Occipital lobe (tissue), 2 donors: Measurements from ENCODE around the gene OLIG3. TPM values are rescaled to one million over a fixed set of nuclear protein-coding genes. Genes with fewer than 3 reads are reported as not detected.

Source experiments
- DNase-seq: peaks from one replicate; lab custom pipeline; 2025; lab: John Stamatoyannopoulos, UW
- total RNA-seq: library from RNA; depleted of rRNA; stranded (reverse); fragments of >200 nt; gene quantifications from one replicate; pipeline ENCODE4 v1.2.3, GENCODE V29; 2014

The OLIG3 gene
- total RNA-seq, 1 donor from 2014 or later, result not detected

DNA sequence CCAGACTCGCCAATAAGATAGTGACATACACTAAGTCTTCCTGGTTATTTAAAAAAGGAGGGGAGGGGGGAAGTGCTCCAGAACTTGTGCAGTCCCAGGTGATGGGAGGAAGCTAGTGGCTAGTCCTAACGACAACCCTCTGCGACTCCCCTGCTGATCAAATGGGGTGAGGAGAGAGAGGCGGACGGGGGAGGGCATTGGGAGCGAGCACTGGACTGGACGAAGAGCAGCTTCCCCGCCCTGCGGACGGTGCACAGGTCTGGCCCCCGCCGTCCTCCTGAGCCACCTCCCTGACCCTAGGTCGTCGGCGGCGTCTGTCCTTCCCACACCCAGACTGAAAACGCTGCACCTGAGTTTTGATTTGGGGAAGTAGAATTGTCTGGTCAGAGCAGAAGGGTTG lies 2.2 kb upstream of the OLIG3 start:
- DNase-seq, result no peak

- DNase-seq, result no peak
Measured at GRCh38 chr6:137495703-137496336, 1.6 kb upstream of the OLIG3 start.

DNA sequence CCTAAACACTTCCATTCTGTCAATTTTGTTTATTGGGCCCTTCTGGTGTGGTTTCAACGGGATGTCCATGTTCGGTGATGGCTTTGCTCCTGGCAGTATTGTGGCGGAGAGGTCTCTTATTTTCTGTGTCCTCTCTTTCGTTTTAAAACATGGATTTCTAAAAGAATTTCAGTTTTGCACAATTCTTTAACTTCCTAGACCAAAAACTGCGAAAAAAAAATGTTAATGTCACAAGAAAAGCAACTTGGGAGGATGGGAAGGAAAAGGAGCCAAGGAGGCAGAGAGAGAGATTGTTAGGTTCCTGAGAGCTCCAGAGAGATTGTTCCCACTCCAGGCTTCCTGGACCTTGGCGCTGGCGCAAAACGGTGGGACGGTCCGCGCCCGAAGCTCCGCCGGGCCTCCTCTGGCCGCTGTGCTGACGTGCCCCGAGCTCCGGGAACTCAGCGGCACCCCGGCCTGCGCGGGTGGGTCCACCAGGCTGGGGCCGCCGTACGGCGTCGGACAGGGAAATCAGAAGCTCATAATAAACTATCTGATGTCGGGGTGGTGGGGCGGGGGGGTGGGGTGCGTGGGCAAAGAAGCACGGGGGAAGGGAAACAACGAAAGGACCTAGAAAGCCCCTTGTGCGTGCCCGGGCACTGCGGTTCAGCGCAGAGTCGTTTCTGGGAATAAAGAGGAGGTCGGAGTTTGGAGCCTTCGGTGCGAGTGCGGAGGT lies 951 bp upstream of the OLIG3 start:
- DNase-seq, result no peak

DNA sequence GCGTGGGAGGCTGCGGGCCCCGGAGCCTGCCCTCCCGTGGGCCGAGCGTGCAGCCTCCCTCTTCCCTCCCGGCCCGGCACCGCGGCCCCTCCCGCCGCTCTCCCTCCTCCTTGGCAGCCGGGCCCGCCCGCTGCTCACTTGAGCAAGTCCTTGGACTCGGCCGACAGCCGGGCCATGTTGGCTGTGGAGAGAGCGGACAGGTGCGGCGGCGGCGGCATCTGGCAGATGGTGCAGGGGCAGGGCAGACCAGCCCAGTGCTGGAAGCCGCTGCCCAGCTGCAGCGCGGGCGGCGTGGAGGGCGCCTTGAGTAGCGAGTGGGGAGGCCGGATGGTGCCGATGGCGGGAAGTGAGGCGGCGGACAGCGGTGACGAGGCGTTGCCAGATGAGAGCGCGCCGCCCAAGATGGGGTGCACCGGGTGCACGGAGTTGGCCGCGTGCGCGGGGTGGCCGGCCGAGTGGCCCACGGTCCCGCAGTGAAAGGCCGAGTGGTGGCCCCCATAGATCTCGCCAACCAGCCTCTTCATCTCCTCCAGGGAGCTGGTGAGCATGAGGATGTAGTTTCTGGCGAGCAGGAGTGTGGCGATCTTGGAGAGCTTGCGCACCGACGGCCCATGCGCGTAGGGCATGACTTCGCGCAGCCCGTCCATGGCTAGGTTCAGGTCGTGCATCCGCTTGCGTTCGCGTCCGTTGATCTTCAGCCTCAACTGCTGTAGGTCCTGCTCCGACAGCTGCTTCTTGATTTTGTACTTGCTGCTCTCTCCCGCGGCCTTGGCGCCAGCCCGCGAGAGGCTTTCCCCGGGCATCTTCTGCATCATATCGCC lies 766 bp downstream of the OLIG3 start:
- no peak for DNase-seq

DNA sequence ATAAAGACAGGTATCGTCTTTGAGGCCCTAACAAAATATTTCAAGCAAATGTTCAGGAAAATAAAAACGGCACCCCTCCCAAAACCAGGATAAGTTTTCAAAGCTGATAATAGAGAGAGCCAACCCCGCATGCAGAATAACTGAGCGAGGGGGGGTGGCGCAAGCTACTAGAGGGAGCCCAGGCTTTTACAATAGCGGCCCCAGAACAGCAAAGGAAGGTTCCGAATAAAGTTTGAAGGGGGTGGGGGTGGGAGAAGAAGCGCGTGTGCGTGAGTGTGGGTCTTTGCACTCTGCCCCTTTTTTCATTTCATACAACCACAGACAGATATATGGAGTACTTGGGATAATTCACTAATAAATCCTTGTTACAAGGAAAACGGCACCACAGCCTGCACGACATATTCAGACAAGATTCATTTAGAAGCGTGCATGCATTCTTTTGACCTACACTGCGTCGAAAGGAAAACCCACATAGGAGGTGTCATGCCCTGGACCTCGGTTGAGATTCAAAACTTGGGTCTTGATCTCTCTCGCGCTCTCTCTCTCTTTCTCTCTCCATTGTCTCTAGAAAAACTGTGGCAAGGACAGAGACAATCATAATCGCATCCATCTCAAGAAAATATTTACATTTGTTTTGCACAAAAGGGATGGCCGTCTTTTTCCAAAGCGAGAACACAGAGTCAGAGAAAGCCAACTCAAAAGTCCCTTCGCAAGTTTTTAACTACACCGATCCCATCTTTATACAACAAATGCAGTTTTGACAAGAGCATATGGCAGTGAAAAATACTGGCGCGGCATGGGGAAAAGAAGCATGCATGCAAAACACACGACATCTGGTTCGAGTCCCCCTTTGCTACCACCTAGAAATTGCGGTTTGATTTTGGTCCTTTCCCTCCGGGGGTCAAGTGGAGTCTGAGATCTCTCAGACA lies 1.6 kb downstream of the OLIG3 start:
- DNase-seq, result no peak

DNA sequence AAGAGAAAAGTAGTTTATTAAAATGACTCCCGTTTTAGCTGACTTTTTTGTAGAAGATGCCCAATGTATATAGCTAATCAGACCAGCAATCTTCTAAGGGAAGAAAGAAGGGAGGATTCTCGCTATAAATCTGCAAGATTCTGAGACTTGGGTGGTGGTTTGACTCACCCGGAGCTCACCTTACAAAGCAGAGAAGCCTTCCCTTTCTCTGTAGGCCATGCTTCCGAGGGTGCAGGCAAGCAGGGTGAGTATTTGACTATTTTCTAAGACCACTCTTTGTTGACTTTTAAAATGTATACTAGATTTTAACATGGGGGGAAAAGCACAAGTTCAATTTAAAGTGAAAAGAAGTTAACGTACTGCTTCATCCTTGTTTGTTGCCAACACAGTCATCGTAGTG lies 2.7 kb downstream of the OLIG3 start:
- DNase-seq, result no peak

GRCh38 chr6:137490961-137491360 lies 3.2 kb downstream of the OLIG3 start:
- DNase-seq, result no peak

DNA sequence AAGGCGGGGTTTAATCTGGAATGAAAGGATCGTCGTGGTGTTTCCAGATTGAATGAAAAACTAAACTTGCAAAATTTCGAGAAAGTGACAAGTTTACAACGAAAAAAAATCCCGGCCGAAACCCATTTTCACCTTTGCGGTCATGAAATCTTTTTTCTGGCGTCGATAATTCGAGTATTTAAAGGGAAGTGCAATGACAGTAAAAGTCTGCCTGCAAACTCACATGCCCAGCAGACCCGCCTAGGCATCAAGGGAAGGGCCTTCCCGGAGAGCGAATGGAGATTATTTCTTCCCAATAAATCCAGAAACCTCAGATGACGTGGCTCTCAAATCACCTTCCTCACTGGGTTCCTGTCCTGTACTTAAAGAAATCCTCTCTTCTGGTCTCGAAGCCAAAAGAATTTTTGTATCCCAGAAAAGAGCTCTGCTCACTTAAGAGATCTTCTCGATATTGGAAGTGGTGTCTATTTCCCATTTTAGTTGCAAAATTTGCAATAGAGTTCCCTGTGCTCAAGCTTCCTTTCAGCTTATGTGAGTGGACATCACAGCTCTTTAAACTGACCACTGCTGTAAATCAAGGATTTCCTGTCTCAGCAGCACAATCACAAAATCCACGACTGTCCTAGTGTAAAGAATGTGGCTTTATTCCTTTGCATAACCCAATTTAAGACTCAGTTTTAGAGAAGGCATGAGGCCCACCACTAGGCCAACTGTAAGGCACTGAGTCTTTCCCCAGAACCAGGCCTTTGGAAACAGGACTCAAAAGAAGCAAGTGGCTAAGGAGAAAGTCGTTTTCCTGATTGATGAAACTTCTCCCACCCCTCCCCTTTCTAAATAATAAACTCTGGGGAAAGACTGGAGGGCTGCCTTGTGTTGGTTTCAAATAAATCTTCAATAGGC lies 3.9 kb downstream of the OLIG3 start:
- DNase-seq, result no peak

DNA sequence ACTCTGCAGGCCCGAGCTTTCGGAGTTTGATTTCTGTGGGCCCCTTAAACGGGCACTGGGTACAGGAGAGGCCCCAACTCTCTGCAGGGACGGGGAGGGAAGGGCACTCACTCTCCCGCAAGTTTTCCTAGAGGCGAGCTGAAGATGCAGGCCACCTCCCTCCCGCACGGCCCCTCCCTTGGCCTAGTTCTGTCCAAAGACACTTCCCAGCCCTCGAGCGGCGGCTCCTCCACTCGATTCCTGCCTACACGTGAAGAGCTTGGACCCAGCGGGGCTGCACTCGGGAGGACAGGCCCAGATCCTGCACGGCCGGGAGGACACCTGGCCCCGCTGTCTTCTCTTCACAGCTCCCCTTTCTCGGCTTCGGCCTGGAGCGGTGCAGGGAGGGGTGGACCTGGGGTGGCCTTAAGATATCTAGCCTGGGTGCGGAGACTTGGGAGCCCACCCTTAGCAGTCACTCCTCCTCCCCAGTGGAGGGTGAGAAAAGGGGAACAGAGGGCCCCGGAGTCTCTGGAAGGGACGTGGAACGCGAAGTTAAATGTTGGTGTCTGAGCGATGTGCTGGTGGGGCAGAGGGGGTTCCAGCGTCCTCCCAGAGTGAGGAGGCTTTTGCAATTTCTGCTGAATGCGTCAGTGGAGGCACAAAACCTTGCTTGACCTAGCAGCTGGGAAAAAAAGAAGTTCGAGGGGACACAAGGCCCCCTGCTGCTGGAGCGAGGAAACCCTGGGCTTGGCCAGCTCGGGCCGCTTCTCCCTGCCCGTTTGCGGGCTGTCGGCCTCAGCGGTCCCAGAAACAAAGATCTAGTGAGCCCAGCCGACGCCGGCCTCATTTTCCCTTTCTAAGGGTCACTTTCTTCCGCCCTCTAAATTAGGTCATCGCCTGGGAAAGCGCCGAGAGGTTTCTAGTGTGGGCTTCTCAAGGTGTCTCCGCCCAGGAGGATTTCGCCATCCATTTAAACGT lies 4.9 kb downstream of the OLIG3 start:
- DNase-seq, result no peak

DNA sequence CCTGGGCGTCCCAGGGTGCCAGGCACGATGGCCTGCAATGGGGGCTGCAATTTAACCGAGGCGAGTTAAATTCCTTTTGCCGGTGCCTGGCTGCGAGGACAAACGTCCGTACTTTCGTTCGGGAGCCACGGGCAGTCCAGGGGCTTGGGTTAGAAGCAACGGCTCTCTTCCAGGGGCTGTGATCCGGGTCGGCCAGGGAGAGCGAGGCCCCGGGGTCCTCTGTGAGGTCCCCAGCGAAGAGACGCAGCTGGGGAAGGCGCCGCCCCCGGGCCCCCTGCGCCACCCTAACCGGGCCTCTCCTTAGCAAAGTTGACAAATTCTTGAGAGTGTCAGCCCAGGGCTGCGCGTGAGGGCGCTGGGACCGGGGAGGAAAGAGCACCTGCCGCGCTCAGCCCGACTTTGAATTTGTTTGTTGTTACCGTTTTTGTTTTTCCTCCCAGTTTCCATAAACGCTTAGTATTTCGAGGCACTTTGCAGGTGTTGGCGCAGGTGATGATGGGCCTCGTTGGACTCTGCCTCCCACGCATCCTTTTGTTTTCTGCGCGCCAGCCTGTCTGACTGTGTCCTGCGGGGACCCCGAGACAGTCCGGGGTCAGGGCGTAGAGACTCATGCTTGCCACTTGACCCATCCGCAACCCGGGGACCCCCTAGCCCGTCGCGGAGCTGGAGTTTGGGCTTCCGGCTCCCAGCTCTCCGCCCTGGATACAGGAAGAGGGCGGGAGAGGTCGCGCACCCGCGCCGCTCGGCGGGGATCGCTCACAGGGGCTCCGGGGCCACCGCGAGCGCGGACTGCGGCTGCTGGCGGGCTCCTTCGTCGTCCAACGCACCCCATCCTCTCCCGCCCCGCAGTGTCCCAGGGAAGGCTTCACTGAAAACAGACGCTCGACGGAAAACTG lies 5.8 kb downstream of the OLIG3 start:
- no peak for DNase-seq

GRCh38 chr6:137487869-137488149 lies 6.4 kb downstream of the OLIG3 start:
- DNase-seq, result no peak

- DNase-seq, result no peak
Measured at GRCh38 chr6:137487181-137487868, 6.9 kb downstream of the OLIG3 start.

GRCh38 chr6:137486416-137486815 lies 7.8 kb downstream of the OLIG3 start:
- no peak for DNase-seq

DNA sequence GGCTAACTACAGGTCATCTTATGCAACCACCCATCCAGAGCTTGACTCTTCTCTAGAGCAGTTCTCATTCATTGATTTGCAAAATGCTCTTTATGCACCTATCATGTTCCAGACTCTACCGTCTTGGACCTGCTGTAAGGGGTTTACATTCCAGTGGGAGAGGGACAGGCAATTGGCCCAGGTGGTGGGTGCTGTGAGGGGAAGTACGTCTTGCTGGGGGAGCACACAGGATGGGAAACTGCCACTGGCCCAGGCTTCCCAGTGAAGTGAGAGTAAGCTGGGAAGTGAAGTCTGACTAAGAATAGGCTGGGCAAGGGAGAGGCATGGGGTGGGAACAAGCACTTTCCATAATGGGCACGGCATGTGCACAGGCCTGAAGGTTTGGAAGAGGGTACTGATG lies 13.8 kb downstream of the OLIG3 start:
- no peak for DNase-seq

GRCh38 chr6:137475103-137475502 lies 19.1 kb downstream of the OLIG3 start:
- DNase-seq, result no peak

GRCh38 chr6:137473598-137473997 lies 20.6 kb downstream of the OLIG3 start:
- DNase-seq, result no peak

GRCh38 chr6:137472641-137473137 lies 21.5 kb downstream of the OLIG3 start:
- DNase-seq, result no peak

DNA sequence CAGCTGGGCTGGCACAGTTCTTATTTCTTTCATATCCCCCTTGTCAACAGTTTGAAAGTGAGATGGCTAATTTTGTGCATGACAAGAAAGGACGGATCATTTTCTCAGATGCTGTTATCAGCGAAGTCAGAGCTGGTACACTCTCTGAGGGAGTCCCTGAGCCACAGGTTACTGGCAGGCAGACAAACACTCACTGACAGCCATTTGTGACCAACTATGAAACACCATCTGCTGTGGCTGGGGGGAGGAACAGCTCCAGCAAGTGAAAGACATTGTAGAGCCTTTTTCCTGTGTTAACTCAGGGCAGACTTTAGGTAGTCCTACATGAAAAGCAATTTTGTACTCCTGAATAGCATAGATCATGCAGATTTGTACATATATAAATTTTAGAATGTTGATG lies 22.2 kb downstream of the OLIG3 start:
- no peak for DNase-seq
